GM12874 (cell line): Measurements from ENCODE around the gene SCGB3A2.

Experiments used
- CTCF ChIP-seq: IDR thresholded peaks from 2 replicates; pipeline ENCODE4 v1.5.1; 2011; ENCODE audit warnings: low read depth, mild to moderate bottlenecking, control low read depth, low read length, moderate library complexity; ENCODE audit not compliant: insufficient read depth

Gene SCGB3A2

GRCh38 chr5:147854894-147855773, 23.4 kb upstream of the SCGB3A2 start:
- no peak for TF ChIP-seq CTCF

GRCh38 chr5:147855774-147856069, 22.8 kb upstream of the SCGB3A2 start:
- no peak for TF ChIP-seq CTCF

- no peak for TF ChIP-seq CTCF
Observed at GRCh38 chr5:147856801-147857200, 21.7 kb upstream of the SCGB3A2 start.

- TF ChIP-seq CTCF, result peak; percentile 69
Observed at GRCh38 chr5:147857302-147858129, 21.0 kb upstream of the SCGB3A2 start.

- no peak for TF ChIP-seq CTCF
Observed at GRCh38 chr5:147858565-147858964, 19.9 kb upstream of the SCGB3A2 start.

GRCh38 chr5:147859962-147860640, 18.4 kb upstream of the SCGB3A2 start:
- TF ChIP-seq CTCF, result no peak

- TF ChIP-seq CTCF, result no peak
Observed at GRCh38 chr5:147860641-147861025, 17.9 kb upstream of the SCGB3A2 start.
